ENCODE data around the gene CBLN3.

The CBLN3 gene

GRCh38 chr14:24426150-24426911, 3.1 kb downstream of the CBLN3 start:
- Histone ChIP-seq H3K4me3 (ENCODE audit: low read length) (no peak overlapping the region), H3K4me1 (ENCODE audit: insufficient read depth, low read length) (peaks cover 9% of the 10 kb centered on the region), H2AFZ (ENCODE audit: low read depth, low read length) (no peak overlapping the region), H3K9me3 (ENCODE audit: low read length) (no peaks in the 10 kb centered on the region), H3K27me3 (ENCODE audit: insufficient read depth, low read length) (peaks cover 22% of the 10 kb centered on the region), H3K36me3 (ENCODE audit: insufficient read depth, low read length) (no peaks in the 10 kb centered on the region)

- Histone ChIP-seq H3K4me1 (ENCODE audit: insufficient read depth, low read length) (peaks cover 7% of the 10 kb centered on the region), H3K36me3 (ENCODE audit: insufficient read depth, low read length) (no peaks in the 10 kb centered on the region), H3K9me3 (ENCODE audit: low read length) (no peaks in the 10 kb centered on the region), H3K4me3 (ENCODE audit: low read length) (no peak overlapping the region), H2AFZ (ENCODE audit: low read depth, low read length) (no peak overlapping the region), H3K27me3 (ENCODE audit: insufficient read depth, low read length) (peaks cover 23% of the 10 kb centered on the region)
These were observed 3.8 kb downstream of the CBLN3 start for GRCh38 chr14:24425704-24426103.

GRCh38 chr14:24422694-24423601, 6.5 kb downstream of the CBLN3 start:
- Histone ChIP-seq H3K36me3 (ENCODE audit: insufficient read depth, low read length) (no peaks in the 10 kb centered on the region), H3K9me3 (ENCODE audit: low read length) (no peaks in the 10 kb centered on the region), H3K4me3 (ENCODE audit: low read length) (no peak overlapping the region), H3K4me1 (ENCODE audit: insufficient read depth, low read length) (no peaks in the 10 kb centered on the region), H3K27me3 (ENCODE audit: insufficient read depth, low read length) (peaks cover 46% of the 10 kb centered on the region), H2AFZ (ENCODE audit: low read depth, low read length) (no peak overlapping the region)

- H3K4me1 ChIP-seq (ENCODE audit: insufficient read depth, low read length) = no peaks in the 10 kb centered on the region
- no peaks in the 10 kb centered on the region for H3K36me3 ChIP-seq (ENCODE audit: insufficient read depth, low read length)
These were observed 7.2 kb downstream of the CBLN3 start for GRCh38 chr14:24422261-24422660.

GRCh38 chr14:24418492-24418873, 11.0 kb downstream of the CBLN3 start:
- no peaks in the 10 kb centered on the region for H3K4me1 ChIP-seq (ENCODE audit: insufficient read depth, low read length)
- peaks cover 37% of the 10 kb centered on the region for H3K27me3 ChIP-seq (ENCODE audit: insufficient read depth, low read length)
- no peak overlapping the region for H2AFZ ChIP-seq (ENCODE audit: low read depth, low read length)
- no peak overlapping the region for H3K4me3 ChIP-seq (ENCODE audit: low read length)
- H3K36me3 ChIP-seq (ENCODE audit: insufficient read depth, low read length) = no peaks in the 10 kb centered on the region
- H3K9me3 ChIP-seq (ENCODE audit: low read length) = no peaks in the 10 kb centered on the region

More at GRCh38 chr14:24422261-24422660, 7.2 kb downstream of the CBLN3 start:
- Histone ChIP-seq H3K4me3 (ENCODE audit: low read length) (no peak overlapping the region), H3K9me3 (ENCODE audit: low read length) (no peaks in the 10 kb centered on the region), H2AFZ (ENCODE audit: low read depth, low read length) (no peak overlapping the region), H3K27me3 (ENCODE audit: insufficient read depth, low read length) (peaks cover 50% of the 10 kb centered on the region)

- H3K4me1 ChIP-seq (ENCODE audit: insufficient read depth, low read length) = no peaks in the 10 kb centered on the region
- H3K4me3 ChIP-seq (ENCODE audit: low read length) = no peak overlapping the region
- H2AFZ ChIP-seq (ENCODE audit: low read depth, low read length) = no peak overlapping the region
- H3K36me3 ChIP-seq (ENCODE audit: insufficient read depth, low read length) = no peaks in the 10 kb centered on the region
- peaks cover 35% of the 10 kb centered on the region for H3K27me3 ChIP-seq (ENCODE audit: insufficient read depth, low read length)
- H3K9me3 ChIP-seq (ENCODE audit: low read length) = no peaks in the 10 kb centered on the region
These were observed 11.5 kb downstream of the CBLN3 start for GRCh38 chr14:24417832-24418491.

- Histone ChIP-seq H3K4me3 (ENCODE audit: low read length) (no peak overlapping the region), H3K9me3 (ENCODE audit: low read length) (no peaks in the 10 kb centered on the region), H3K27me3 (ENCODE audit: insufficient read depth, low read length) (peaks cover 28% of the 10 kb centered on the region), H3K36me3 (ENCODE audit: insufficient read depth, low read length) (no peaks in the 10 kb centered on the region), H3K4me1 (ENCODE audit: insufficient read depth, low read length) (no peaks in the 10 kb centered on the region), H2AFZ (ENCODE audit: low read depth, low read length) (no peak overlapping the region)
These were observed 12.4 kb downstream of the CBLN3 start for GRCh38 chr14:24416932-24417619.

GRCh38 chr14:24416254-24416931, 13.1 kb downstream of the CBLN3 start:
- no peaks in the 10 kb centered on the region for H3K9me3 ChIP-seq (ENCODE audit: low read length)
- H3K4me3 ChIP-seq (ENCODE audit: low read length) = no peak overlapping the region
- no peak overlapping the region for H2AFZ ChIP-seq (ENCODE audit: low read depth, low read length)
- no peaks in the 10 kb centered on the region for H3K4me1 ChIP-seq (ENCODE audit: insufficient read depth, low read length)
- H3K27me3 ChIP-seq (ENCODE audit: insufficient read depth, low read length) = peaks cover 28% of the 10 kb centered on the region
- no peaks in the 10 kb centered on the region for H3K36me3 ChIP-seq (ENCODE audit: insufficient read depth, low read length)

GRCh38 chr14:24415421-24416253, 13.8 kb downstream of the CBLN3 start:
- Histone ChIP-seq H3K27me3 (ENCODE audit: insufficient read depth, low read length) (peaks cover 26% of the 10 kb centered on the region), H2AFZ (ENCODE audit: low read depth, low read length) (no peak overlapping the region), H3K4me1 (ENCODE audit: insufficient read depth, low read length) (no peaks in the 10 kb centered on the region), H3K9me3 (ENCODE audit: low read length) (no peaks in the 10 kb centered on the region), H3K4me3 (ENCODE audit: low read length) (no peak overlapping the region), H3K36me3 (ENCODE audit: insufficient read depth, low read length) (no peaks in the 10 kb centered on the region)

GRCh38 chr14:24414732-24415420, 14.6 kb downstream of the CBLN3 start:
- Histone ChIP-seq H2AFZ (ENCODE audit: low read depth, low read length) (no peak overlapping the region), H3K36me3 (ENCODE audit: insufficient read depth, low read length) (no peaks in the 10 kb centered on the region), H3K9me3 (ENCODE audit: low read length) (no peaks in the 10 kb centered on the region), H3K27me3 (ENCODE audit: insufficient read depth, low read length) (peaks cover 19% of the 10 kb centered on the region), H3K4me3 (ENCODE audit: low read length) (no peak overlapping the region), H3K4me1 (ENCODE audit: insufficient read depth, low read length) (no peaks in the 10 kb centered on the region)

GRCh38 chr14:24414077-24414476, 15.4 kb downstream of the CBLN3 start:
- Histone ChIP-seq H3K9me3 (ENCODE audit: low read length) (no peaks in the 10 kb centered on the region), H3K36me3 (ENCODE audit: insufficient read depth, low read length) (no peaks in the 10 kb centered on the region), H3K4me3 (ENCODE audit: low read length) (no peak overlapping the region), H2AFZ (ENCODE audit: low read depth, low read length) (no peak overlapping the region), H3K27me3 (ENCODE audit: insufficient read depth, low read length) (peaks cover 14% of the 10 kb centered on the region), H3K4me1 (ENCODE audit: insufficient read depth, low read length) (no peaks in the 10 kb centered on the region)

All from neuron (in vitro differentiated cells).